GM18526 (cell line): ENCODE data around the gene HMGB4.

Experiments used
- POLR2A ChIP-seq: IDR thresholded peaks from 3 replicates; pipeline ENCODE4 v1.6.1; 2011; ENCODE audit not compliant: insufficient read length; ENCODE audit errors: extremely low read depth

HMGB4 gene

GRCh38 chr1:33867684-33868083 lies 3.8 kb downstream of the HMGB4 start:
- no peak for TF ChIP-seq POLR2A

DNA sequence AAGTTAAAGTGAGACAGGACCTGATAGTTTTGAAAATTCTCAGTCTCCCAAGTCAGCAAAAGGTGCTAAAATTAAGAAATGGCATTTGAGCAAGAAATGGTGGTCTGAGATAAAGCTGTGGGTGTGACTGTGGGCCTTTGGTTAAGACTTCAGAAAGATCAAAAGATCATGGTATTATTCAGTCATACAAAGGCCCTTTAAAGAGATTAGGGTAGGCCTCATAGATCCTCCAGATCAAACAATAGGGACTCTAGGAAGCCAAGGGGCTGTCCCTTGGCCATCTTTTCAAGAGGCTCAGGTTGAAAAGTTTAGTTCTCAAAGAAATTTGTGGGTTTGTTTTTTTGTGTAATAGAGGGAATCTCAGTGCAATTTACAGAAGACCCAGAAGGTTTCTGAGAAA lies 8.4 kb downstream of the HMGB4 start:
- TF ChIP-seq POLR2A, result no peak

DNA sequence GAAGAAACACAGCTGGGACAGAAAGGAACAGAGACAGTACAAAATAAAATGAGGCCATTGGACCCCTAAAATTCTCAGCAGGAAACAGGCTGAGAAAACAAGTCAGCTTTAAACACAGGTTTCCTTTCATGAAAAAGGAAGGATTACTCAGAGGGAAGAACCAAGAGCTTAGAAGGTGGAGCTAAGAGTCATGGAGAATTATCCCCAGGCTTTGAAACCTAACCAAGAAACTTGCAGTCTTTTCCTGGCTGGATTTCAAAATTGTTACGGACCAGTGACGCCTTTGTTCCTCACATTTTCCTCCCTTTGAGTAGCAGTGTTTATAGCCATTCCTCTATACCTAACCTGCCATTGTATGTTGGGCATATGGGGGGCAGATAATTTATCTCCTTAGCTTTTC lies 8.8 kb downstream of the HMGB4 start:
- TF ChIP-seq POLR2A, result no peak

DNA sequence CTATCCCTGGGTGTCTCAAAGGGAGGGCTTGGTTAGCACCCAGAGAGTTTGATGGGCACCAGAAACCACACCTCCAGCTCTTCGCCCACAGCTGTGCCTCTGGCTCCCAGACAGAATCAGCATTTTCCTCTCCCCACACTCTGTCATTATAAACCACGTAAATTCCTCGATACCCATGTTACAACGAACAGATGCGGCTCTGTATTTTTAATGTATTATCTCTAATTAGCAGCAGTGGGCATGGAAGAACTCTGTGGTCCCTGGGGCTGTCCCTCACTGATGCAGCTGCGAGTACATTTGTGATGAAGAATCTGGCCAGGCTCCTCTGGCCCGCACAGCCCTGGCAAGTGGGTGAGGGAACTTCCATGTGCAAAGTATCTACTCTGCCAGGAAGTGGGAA lies 10.8 kb downstream of the HMGB4 start:
- TF ChIP-seq POLR2A, result no peak

GRCh38 chr1:33875862-33876261 lies 12.0 kb downstream of the HMGB4 start:
- TF ChIP-seq POLR2A, result no peak

DNA sequence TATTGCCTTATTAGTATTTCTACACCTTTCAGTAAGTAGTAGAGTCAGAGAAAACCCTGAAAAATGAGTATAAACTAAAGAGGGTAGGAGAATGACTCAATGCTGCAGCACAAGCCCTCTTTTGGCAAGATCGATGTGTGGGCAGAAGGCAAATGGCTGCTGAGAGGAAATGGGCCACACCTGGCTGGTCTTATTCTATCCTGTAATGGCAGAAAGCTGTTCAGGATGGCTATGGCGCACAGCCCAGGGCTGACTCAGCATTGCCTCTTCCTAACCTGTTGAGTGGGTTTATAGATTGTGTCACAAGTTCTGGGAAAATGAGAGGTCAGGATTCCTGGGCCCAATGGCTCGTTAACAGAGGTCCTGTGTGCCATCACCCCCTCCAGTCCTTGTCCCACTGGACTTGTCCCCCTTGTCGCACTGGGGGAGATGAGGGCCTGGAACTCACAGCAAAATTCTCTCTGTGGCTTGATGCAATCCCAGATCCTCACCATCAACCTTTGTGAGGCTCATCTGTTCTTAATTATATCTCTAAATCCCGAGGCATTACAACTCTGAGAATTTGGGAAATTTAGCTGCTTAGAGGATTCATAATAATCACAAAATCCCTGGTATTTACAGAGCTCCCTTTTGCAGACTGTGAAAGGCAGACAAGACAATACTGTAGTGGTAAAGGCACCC lies 13.2 kb downstream of the HMGB4 start:
- TF ChIP-seq POLR2A, result no peak

DNA sequence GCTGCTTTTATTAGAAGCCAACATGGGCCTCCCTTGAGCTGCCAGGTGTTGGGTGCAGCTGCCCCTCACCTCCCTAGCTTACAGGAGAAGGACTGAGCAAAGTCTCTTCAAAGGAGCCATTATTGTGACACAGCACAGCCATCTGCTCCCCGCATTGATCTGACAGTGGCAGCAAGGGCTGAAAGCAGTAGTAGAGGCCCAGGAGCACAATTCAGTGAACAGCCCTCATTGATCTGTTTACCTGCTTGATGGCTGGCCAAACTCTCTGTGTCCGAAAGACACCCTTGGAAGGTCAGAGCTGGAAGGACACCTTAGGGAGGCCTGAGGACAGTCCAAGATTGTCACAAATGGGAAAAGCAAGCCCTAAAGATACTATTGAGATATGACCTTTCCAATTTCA lies 14.5 kb downstream of the HMGB4 start:
- no peak for TF ChIP-seq POLR2A

DNA sequence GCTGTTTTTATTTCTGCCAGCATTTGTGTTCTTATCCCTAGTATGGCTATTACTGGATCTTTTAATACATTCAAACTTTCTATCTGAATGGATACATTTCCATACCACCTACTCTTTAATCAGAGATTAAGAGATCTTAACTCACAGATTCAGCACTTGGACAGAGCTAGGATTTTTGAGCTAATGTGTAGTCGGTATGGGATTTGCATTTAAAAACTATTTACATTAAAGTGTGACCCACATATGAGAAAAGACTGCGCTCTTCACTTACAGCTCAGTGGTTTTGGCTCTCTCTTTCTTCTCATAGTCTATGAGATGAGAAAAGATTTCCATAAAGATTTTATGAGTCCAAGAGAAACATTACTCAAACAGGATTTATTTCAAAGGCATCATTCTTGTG lies 16.4 kb downstream of the HMGB4 start:
- TF ChIP-seq POLR2A, result no peak

DNA sequence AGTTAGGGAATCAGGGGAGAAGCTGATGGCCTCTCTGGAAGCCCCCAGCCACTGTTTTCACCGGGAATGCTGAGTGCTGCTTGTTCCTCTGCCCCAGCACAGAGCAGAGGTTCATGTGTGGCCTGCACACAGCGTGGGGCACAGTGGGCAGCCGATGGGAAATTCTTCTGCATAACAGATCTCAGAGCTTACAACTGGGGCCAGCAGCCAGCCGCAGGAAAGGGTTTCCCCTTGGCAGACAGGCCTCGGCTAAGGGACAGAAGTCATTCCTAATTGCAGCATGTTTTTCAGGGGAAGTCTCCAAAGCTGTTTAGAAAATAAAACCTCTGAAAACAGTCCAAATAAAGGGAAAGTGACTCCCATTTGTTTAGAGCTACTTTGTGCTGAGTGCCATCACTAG lies 22.6 kb downstream of the HMGB4 start:
- no peak for TF ChIP-seq POLR2A

- TF ChIP-seq POLR2A, result no peak
Measured at GRCh38 chr1:33893147-33893830, 29.4 kb downstream of the HMGB4 start.

GRCh38 chr1:33895396-33895795 lies 31.5 kb downstream of the HMGB4 start:
- TF ChIP-seq POLR2A, result no peak

GRCh38 chr1:33895976-33896375 lies 32.1 kb downstream of the HMGB4 start:
- no peak for TF ChIP-seq POLR2A

- TF ChIP-seq POLR2A, result no peak
Measured at GRCh38 chr1:33897092-33897725, 33.3 kb downstream of the HMGB4 start.

DNA sequence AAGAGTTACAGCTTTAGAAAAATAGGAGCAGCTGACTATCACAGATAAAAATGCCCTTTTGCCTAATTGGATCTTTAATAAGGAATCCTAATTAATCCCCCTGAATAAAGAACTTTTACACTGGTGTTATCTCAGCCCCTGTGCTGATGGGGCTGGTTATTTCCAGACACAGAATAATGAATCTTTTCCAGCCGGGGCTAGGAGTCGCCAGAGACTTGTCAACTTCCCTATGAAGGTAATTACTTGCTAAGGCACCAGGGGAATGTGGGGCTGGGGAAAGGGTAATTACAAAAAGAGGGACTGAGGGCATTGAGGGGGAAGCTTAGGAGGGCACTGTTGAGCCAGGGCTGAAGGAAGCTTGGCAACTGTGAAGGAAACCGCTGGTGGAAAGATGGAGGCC lies 34.5 kb downstream of the HMGB4 start:
- TF ChIP-seq POLR2A, result no peak

DNA sequence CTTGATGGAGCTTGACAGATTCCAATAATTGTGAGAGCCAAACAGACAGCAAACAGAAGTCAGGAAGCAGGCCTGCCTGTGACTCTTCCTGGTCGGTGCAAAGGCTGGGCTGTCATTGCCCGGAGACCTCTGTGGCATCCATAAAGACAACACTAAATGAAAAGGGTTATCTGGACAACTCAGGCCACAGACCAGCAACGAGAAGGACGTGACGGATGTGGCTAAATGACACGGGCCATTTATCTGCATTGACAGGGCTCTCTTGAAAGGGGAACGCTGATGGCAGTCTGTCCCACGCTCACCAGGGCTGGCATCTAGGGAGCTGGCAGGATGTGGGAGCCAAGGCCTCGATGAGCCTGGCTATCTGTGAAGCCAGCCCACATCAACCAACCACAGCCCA lies 35.0 kb downstream of the HMGB4 start:
- TF ChIP-seq POLR2A, result no peak

DNA sequence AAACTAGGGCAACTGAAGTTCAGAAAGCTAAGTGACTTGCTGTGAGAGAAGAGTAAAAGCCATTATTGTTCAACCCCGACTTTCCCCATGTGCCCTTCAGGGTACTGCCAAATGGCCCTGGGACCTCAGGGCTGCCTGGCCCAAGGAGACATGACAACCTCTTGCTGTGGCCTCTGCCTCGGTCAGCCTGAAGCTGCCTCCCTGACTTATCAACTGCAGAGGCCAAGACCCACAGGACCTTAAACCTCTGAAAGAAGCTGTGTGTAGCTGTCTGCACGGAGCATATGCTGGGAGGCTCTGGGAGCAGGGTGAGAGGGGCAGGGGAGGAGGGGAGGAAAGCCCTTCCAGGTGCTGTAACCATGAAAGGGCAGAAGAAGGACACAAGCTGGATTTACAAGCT lies 35.9 kb downstream of the HMGB4 start:
- TF ChIP-seq POLR2A, result no peak
